GM21576 (cell line): ENCODE measurements around the gene CRYGN.

Source experiments
- ATAC-seq: cut with Tn5 transposase; IDR thresholded peaks from one replicate; pipeline ENCODE4 v1.9.1; 2021; ENCODE audit warnings: mild to moderate bottlenecking, moderate library complexity; ENCODE audit not compliant: unreplicated experiment

Gene CRYGN

DNA sequence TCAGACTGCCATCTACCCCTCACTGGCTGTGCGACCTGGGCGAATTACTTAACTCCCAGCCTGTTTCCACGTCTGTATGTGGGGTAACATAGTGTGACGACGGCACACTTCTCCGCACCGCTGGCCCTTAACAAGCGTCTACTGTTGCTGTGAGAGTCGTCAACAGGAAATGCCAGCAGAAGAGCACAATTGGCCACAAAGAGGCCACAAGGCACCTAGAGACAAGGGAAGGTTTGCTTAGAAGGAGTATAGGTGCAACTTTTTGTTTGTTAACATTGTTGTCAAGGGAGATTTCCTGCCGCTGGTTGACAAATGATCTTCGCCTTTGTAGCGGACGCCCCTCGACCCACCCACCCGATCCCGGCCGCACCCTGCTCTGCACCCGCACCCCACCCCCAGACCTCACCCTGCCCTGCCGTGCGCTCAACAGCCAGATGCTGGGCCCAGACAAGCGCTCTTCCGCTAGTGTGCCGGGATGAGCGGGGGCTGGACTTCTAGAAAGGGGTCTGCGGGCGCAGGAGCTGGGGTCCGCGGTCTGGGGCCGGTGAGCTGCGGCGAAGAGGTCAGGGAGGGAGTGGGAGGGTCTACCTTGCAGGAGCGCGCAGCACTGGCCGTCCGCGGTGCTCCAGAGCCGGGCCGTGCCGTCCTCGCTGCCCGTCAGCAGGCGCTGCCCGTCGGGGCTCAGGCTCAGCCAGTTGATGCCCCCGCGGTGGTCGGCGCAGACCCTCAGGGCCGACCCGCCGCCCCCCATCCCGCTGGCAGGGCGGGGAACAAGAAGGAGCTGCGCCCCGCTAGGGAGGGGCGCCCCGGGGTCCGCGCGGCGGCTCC is 30.9 kb downstream of the CRYGN start:
- no peak for ATAC-seq

DNA sequence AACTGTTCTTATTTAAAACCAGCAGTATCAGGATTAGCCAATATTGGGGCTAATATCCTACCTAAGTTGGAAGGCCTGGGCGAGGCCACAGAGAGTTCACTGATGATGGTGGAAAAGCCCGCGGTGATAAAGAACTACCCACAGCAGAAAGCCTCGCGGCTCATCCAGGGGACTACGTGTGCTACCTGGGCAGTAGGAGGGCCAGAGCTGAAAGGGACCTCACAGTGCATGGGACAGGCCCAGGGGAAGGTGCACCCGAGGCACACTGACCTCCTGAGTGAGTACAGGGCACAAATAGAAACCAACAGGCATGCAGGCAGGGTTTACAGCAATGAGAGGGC is 31.5 kb downstream of the CRYGN start:
- no peak for ATAC-seq

DNA sequence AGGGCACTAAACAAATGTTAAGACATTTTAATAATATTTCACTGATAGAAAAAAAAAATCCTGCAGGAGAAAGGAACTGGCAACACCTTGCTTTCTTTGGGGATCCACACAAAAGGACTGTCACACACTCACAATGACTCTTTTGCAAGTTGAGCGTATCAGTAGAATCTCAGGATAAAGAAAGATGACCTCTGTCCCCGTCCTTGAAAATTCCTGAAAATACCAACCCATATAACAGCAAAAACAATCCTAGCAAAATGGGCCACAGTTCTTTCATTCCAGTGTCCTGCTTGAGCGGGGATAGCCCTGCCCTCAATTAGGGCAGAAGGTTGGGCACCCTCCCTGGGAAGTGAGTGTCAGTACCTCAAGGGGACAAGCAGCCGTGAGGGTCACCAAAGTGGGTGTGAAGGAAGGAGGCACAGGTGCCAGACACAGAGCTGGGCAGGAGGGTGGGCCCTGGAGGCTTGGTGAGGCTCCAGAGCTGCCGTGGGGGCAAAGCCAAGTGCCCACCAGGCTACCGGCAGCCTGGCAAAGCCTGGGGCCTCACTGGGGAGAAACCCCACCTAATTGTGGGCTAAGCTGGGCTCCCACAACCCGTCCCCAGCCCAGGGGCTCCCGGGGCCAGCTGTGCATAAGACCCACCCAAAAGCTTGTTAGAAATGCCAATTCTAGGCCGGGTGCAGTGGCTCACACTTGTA is 32.9 kb downstream of the CRYGN start:
- ATAC-seq: no peak

DNA sequence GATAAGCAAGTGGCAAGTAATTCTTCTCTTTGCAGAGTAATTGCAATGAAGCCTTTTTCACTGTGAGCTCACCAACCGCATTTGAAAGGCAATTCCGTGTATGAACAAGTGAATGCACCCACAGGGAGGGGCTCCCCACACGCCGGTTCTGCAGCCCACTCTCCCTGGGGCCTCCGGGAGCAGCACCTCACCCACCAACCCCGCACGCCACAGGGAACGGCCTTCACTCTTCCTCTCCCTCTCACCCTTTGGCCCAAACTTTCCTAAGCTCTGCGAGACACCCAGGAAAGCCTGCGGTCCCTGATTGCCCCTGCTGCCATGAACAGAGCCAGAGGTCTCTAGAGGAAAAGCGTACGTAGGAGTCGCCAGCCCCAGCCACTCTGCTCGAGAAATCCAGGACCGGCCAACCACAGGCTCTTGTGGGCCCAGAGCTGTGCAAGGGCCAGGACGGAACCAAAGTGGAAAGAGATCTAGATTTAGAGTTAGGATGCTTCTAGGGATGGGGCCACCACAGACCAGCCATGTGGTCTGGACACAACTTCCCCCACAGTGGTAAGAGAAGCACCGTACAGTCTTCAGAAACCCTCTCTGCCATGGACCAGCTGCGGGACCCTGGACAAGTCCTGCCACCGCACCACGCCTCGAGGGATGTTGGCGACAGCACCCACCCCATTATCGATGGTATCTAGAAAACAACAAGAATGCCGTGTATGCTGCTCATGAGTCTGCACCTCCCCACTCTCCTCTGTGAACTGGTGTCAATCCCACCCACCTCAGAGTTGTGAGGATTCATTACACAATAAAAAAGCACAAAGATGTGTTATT is 33.7 kb downstream of the CRYGN start:
- no peak for ATAC-seq

DNA sequence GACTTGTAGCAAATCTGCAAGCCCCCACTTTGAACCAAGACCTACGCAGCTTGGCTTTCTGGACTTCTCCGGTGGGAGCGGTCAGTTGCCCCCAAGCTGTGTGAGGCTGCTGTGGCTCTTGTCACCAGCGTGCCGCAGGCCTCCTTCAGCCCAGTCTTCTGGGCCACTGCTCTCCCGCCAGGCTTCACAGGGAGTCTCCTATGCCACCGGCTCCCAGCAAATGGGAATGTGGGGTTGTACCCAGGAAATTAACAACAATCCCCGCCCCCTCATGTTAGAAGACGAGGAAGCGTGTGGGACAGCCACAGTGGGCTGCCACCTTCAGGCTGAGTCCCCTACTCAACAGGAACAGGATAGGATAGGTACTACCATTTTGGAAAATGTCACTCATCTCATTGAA is 34.4 kb downstream of the CRYGN start:
- ATAC-seq: no peak

DNA sequence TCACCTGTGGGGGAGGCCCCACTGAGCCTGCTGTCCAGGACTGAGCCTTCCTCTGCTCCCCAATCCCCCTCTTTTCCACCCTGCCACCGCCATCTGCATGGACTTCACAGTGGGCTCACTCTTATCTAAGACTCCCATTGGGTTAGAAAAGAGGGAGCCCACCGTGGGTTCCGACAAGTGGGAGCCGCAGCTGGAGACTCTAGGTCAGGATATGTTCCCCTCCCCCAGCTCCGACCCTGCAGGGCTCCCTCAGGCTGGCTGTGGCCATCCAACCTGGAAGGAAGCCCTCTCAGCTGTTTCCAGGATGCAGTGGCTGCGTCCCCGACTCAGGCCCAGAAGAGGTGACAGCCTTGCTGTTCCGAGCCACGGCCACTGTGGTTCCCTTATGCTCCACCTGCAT is 34.9 kb downstream of the CRYGN start:
- no peak for ATAC-seq

DNA sequence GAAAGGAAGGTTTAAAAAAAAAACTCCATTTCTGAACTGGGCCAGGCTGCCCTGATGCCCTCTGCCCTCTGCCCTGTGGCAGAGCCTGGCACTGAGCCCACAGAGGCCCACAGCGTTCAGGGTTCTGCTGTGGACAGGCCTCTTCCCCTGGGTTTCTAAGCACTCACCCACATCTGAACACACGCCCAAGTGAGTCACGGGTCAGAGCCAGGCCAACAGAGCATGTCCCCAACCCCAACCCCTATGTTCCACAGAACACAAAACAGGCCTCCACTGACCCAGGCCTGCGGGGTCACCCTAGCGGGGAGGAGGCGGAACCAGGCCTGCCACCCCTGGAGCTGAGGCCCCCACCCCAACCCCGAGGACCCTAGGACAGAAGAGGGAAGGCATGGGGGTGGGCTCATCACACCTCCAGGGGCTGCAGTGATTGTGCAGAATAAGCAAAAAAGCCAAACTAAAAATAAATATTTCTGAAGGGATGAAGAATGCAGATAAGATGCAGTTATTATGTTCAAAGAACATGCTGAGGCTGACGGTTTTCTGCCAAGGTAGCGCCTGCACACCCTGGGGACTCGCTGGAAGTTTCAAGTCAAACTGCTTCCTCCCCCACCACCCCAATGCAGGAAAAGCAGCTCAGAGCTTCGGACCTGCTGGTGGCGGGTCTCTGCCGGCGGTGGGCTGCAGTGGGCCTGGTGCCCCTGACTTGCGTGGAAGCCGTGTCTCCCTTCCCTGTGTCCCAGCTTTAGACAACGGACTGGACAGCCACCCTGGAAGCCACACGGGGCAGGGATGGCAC is 35.5 kb downstream of the CRYGN start:
- no peak for ATAC-seq

DNA sequence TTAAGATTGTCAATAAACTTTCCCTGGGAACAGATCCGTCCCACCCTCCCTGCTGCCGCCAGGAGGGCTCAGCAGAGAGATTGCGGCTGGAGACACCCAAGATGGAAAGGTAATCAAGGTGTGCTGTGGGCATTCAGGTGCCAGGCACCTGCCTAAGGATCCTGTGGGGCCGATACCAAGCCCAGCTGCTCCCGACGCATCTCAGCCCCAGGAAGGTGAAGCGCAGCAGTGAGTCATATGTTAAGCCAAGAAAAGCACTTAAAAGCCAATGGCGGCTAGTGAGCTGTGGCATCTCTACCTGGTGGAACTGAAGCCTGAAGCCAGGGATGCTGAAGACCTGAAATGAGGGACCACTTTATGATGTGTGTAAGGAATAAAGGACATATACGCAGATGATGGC is 36.2 kb downstream of the CRYGN start:
- ATAC-seq: no peak

- no peak for ATAC-seq
Observed at GRCh38 chr7:151402029-151402835, 37.7 kb downstream of the CRYGN start.

DNA sequence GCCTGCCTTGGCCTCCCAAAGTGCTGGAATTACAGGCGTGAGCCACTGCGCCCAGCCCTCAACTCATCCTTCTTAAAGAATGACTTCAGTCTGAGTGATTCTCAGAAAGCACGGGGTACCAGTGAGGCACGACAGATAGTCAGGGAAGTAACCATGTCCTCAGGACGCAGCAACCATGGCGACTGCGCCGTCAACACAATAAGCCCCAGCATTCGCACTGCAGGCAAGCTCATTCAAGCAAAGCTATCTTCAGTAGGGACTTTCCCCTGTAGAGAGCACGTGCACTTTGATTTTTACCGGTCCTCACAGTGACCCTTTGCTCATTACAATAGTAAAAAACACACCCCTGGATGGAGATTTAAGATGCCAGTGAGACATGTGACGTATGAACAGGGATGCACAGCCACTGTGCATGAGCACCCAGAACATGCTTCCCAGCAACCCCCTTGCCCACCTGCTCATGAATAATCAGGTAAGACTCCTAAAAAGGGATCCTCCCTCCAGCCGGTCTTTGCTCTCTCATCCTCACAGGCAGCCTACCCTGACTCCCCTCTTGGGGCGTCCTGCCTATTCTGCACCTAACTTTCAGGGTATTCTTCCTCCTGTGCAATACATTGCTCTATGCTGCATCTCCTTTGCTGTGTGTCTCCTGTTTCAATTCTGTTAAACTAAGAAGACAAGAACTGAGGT is 39.2 kb downstream of the CRYGN start:
- peak; percentile 84 for ATAC-seq

DNA sequence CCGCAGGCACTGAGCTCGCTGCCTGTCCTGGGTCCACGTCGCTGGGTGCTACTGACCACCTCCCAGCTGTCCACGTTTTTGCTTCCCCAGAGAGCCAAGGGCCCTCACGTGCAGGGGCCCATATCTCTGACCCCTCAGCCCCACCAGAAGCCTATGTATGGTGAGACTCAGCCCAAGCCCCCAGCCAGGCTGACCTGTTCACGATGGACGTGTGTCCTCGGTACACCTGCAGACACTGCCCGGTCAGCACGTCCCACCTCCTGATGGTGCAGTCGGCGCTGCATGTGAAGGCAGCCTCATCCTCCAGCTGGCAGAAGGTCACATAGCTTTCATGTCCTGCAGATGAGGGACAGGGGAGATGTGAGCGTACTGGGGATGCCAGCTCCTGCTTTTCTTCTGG is 40.0 kb downstream of the CRYGN start:
- no peak for ATAC-seq

GRCh38 chr7:151399305-151399601 is 40.7 kb downstream of the CRYGN start:
- ATAC-seq: no peak

DNA sequence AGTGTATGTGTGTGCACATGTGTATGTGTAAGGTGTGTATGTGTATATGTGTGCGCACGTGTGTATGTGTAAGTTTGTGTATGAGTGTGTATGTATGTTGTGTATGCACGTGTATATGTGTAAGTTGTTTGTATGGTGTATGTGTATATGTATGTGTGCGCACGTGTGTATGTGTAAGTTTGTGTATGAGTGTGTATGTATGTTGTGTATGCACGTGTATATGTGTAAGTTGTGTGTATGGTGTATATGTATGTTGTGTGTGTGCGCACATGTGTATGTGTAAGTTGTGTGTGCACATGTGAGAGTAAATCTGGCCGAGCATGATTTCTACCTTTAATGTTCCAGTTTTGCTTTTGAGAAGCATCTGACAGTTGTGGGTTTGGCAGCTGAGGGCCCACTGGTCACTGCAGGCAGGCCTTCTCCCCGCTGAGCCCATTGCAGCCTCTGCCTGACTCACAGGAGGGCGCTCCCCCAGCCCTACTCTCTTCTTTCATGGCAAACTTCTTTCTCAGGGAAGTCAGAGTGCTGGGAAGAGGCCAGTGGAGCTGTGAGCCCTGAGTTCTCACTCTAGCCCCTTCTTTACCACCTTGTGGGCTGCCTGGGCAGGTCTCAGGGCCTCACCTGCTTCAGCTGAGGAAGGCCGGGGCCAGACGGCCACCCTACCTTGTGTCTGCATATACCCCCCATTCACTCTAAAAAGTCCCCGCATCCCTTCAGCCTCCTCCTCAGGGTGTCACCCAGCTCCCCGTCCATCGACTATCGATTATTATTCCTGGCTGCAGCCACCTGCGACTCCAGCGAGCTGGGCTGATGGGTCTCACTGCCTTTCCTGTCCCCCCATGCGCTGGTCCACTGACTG is 41.3 kb downstream of the CRYGN start:
- no peak for ATAC-seq

DNA sequence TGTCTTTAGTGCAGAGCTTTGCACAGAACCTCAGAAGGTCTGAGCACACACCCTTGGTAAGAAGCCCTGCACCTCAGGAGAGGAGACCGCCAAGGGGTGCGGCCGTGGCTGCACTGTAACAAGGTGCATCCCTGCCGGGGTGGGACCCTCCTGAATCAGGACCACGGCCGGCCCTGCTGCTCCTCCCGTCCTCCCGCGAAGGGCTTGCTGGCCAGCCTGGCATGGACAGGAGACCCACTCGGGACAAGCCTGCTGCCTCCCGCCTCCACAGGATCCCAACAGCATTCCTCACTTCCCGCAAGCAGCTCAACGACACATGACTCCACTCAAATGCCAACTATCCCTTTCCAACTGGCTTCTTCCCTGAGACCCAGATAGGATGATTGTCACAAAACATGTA is 42.9 kb downstream of the CRYGN start:
- no peak for ATAC-seq

DNA sequence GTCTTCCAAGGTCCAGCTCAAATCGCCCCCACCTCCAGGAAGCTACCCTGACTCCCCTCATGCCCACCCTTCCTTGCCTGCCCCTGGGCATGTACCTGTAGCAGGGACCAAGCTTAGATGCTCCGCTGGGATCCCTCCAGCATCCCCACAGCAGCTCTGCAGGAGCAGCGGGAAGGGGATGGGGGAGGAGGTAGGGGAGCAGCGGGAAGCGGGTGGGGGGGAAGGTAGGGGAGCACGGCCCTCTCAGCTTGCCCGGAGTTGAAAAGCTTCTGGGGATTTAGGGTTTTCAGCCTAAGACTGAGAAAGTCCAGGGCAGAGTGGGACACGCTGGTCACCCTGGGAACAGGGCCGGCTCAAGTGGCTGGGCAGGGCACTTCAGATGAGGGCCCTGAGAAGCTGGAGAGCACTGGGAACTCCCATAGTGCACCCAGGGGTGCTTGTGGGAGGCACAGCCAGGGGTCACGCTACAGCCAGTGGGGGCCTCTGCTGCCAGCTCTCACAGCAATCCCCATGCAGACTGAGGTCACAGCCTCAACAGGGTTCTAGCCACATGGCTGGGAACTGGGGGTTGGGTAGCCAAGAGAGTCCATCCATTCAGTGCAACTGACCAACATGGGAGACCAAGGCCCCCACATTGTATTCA is 43.5 kb downstream of the CRYGN start:
- ATAC-seq: no peak

DNA sequence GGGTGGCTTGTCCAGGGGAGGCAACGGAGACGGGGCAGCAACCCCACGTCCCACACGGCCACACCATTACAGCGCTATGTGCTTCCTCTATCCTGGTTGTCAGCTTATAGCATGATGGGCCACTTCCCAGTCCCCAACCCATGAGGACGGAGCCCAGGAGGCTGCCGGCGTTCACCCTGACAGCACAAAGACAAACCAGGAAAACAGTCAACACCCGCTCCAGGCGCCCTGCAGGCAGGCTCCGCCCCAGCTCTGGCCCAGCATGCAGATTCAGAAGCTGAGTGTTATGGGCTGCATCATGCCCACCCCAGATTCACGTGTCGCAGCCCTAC is 44.9 kb downstream of the CRYGN start:
- ATAC-seq: no peak

DNA sequence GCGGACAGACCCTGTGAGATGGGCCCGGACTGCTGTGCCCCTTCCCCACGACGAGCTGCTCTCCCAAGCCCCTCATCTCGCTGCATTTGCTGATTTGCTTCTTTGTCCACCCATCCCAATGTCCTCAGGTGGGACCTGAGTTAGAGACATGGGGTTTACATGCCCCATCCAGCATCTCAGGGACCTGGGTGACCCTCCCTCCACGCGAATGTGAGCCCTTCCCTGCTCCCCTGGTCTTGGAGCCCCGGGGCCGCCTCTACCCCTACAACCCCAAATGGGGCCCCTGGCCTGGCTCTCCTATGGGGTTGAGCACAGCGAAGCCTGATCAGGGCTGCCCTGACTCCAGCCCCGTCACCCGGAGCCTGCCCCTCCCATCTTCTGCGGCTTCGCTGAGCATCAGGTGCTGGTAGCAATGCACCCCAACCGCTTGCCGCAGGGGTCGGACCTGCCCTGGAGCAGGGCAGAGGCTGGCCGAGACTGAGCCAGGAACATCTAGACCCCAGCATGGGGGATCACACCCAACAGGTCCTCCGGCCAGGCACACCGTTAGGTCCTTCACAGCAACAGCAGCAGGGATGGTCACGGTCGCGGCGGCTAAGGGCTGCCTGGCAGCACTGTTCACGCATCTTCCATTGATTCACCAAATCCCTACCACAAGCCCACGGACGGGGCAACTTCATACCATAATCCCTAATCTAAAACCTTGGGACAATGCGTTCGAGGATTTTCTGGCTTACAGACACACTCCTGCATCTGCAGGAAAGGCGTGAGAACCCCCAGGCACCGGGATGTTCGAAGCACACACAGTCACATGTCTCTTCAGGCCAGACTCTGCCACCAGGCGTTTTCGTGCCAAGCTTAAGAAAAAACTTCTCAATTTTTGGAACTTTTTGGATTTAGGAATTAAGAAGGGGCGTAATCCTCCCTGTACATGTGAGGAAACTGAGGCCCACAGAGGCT is 45.6 kb downstream of the CRYGN start:
- ATAC-seq: no peak
